Daoy (cell line): ENCODE measurements around the gene DTWD1. TPM values are rescaled to one million over a fixed set of nuclear protein-coding genes. Genes with fewer than 3 reads are reported as not detected.
A peak's percentile ranks its signal among the peaks of the same experiment; 100 is the strongest.
"Not testable (repeated sequence)": the region's sequence is repeated elsewhere in the genome, so short reads cannot be mapped to it uniquely, and the experiment has no call there.

Experiments used
- DNase-seq: peaks from one replicate; pipeline ENCODE4 v3.0.0-alpha.2; 2015; ENCODE audit warnings: low read depth
- total RNA-seq: library from RNA; depleted of rRNA; stranded (reverse); fragments of >200 nt; shearing (Covaris generic); gene quantifications from 2 replicates; pipeline ENCODE4 v1.2.3, GENCODE V29; 2014

The DTWD1 gene
- total RNA-seq, 1 experiment from 2014 or later, result 18.0 TPM

DNA sequence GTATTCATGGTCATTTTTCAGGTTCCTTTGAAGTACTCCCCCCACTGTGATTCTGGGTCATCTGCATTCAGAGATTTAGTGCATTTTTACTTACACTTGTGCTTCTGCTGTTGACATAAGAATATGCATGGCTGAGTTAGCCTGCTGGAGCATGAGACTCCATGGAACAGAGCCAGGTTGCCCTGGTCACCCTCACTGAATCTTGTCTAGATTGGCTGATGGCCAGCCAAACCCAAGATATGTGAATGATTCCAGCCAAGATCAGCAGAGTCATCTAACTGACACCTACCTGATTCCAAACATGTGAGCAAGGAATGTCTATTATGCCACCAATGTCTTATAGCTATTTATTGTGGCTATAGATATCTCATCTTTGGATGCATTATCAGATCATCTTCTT is 25.1 kb downstream of the DTWD1 start:
- DNase-seq, result peak; percentile 30

DNA sequence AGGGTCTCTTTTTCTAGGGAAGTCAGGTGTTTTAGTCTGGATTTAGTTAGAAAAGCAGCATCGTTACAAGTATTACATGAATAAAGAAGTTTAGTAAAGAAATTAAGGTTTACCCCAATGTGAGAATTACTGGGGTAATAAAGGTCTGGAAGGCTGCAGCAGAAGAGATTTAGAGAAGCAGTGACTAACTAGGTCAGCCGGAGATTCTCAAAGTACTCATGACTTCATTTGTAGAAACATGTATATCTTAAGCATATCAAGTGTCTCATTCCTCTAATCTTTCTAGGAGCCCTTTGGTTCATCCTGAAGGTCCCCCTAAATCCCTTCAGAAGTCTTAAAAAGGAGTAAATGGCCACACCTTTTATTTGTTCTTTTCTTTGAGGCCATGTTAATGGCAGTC is 26.0 kb downstream of the DTWD1 start:
- DNase-seq, result no peak

DNA sequence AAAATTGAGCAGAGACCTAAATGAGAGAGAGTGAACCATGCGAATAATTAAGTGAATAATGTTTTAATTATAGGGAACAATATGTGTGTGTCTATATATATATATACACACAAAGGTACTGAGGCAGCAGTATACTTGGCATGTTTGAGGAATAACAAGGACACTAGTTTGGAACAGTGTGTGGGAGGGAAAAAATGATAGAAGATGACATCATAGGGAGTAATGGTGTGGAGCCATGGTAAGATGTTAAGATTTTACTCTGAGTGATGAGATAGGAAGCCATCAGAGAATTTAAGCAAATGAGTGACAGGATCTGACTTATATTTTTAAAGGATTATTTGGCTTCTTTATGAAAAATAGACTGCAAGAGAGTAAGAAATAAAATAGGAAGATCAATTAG is 29.1 kb downstream of the DTWD1 start:
- DNase-seq, result no peak

DNA sequence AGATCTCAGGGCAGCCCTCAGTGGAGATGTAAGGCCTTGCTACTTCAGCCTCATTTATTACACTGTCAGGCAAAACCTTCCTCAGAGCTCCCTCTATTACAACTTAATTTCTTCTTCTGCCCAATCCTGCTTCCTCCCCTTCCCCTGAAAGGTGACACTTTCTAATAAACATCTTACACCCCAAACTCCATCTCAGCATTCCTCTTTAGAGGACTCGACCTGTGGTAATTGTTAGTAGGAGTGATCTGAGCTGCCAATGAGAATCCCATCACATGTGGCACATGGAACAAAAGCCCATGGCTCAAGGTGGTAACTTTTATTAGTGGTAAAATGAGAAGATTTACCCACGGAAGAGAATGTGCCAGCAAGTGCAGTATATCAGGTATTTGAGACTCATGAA is 29.8 kb downstream of the DTWD1 start:
- DNase-seq, result no peak

DNA sequence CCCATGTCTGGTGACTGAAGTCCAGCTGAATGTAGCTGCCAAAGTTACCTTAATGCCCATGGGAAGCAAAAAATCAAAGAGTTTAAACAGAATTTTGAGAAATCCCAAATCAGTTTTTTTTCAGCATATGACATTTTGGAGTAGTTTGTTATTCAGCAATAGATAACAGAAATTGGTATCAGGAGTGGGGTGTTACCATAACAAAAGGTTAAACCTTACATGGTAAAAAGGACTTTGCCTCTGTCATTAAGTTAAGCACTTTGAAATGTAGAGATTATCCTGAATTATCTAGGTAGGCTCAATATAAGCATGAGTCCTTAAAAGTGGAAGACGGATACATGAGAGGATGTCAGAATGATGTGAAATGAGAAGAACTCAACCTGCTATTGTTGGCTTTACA is 32.1 kb downstream of the DTWD1 start:
- DNase-seq, result no peak

DNA sequence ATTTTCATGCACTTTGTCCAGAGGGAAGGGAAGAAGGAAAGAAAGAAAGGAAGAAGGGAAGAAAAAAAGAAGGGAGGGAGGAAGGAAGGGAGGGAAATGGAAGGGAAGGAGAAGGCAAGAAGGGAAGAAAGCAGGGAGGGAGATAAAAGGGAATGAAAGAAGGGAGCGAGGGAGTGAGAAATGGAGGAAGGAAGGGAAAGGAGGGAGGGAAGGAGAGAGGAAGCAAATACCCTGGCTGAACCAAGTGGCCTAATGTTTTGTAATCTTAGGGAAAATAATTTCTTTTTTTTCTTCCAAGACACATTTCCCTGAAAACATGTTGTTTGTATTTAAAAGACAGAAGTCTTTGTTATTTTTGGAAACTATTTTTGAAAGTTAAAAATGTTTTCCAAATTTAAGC is 35.9 kb downstream of the DTWD1 start:
- DNase-seq, result no peak

DNA sequence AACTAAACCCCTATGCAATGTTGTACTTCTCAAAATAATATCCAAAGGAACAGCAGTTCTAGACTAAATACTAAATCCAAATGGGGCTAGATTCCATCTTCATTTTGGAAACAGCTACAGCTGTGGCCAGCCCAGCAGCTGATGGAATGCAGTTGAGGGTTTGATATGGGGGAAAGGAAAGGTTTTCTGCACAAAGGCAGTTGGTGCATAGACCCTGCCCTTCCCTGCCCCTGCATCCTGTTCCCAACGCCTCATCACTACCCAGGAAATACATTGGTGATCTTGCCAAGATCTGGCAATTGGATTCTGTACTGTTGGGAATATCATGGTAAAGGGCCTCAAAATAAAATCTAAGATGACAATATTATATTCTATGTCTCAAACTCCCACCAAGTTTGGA is 43.9 kb downstream of the DTWD1 start:
- DNase-seq, result no peak

DNA sequence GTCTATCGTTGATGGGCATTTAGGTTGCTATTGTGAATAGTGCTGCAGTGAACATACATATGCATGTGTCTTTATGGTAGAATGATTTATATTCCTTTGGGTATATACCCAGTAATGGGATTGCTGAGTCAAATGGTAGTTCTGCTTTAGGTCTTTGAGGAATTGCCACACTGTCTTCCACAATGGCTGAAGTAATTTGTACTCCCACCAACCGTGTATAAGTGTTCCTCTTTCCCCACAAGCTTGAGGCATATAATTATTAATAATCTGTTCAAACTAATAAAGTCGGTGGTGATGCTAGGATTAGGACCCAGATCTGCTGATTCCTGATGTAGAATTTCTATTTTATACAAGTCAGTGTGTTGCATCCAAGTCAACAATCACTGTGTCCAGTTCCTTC is 45.6 kb downstream of the DTWD1 start:
- DNase-seq, result not testable (repeated sequence)

DNA sequence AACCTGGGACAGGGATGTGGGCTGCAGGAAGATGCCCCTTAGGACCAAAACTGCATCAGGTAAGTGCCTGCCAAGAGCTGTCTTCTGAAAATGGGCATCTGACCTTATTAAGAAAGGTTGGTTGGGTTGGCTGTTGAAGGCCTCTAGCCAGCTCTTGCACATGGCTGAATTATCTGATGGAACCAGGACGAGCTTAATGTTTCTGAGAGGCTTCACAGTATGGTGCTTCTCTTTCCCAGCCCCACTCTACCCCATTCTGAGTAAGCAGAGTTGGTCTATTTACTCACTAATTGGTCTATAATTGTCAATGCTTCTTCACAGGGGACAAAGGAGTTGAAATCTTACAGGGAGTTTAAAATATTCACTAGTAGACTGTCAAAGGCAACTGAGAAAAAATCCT is 48.4 kb downstream of the DTWD1 start:
- no peak for DNase-seq

DNA sequence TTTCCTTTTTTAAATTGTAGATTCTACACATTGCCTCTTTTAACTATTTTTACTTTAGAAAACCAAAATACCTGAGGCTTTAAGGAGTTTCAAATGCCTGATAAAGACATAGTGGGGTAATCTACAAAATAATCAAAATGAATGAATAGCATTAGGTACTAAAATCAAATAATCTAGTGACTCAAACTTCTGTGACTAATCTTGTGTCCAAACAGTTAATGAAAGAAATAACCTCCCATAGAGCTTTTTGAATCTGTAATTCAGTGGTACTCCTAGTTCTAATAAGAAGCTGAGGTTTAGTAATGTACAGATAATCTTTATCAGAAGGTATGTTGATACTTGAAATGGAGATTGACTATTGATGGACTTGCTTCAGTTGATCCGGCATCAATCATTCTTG is 53.0 kb downstream of the DTWD1 start:
- DNase-seq, result no peak

DNA sequence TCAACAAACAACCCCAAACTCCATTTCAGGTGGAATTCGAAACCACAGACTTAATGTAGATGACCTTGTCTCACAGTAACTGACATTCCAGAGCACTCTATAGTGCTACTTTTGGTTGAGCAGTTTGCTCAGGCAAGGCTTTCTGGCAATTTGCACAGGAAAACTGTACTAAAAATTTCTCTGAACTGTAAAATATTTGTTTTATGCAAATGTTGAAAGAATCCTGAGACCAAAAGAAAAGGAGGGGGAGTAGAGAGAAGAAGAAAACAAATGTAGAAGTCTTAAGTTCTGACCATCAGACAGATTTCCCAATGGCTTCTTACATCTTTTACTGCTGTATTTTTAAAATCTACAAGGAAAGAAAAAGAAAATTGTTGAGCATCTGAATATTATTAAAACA is 53.5 kb downstream of the DTWD1 start:
- no peak for DNase-seq

DNA sequence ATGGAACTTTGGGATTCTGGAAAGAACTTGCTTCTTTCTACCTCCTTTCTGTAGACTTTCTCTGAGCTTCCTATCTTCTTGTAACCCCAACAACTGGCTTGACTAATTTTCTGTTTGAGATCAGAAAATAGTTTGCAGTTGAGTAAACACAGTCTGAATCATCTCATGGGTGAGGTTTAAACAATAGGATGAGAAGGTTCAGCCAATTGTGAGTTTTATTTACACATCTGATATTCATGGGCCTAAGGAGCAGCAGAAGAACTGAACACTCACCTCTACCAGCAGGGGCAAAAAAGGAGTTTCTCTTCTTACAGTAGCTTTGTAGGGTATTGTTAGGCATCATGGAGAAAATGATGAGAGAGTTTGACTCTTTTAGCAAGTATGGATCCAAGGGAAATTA is 54.2 kb downstream of the DTWD1 start:
- peak; percentile 7 for DNase-seq

DNA sequence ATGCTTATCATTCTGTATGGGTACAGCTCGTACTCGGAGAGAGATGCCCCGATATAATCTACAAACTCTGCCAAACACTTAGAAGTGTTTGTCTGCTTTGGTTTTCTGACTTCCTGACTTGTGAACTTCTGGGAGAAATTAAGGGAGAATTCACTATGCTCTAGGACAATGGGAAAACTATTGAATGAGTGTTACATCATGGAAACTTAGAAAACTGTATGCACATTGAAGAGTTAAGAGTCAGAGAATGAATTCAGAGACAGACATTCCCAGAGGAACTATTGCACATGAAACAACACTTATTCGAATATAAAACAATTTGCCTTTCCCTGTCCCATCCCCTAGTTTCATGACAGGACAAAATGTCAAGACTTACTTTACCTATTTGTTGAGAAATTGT is 57.8 kb downstream of the DTWD1 start:
- DNase-seq, result no peak

DNA sequence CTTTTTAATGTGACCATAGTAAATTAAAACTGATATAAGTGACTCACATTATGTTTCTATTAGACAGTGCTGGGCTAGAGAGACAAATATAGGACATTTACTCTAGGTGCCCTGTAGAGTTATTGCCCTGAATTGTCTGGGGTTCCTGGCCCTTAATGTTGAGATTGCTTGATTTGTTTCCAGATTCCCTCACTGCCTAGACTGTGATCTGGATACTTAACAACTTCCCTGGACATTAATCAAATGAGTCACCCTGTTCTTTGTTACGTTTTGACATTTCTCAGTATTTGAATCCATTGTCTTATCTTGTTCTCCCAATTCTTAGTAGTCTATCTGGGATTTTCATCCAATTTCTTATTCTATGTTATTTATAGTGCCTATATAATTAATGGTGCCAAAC is 65.8 kb downstream of the DTWD1 start:
- DNase-seq, result no peak

DNA sequence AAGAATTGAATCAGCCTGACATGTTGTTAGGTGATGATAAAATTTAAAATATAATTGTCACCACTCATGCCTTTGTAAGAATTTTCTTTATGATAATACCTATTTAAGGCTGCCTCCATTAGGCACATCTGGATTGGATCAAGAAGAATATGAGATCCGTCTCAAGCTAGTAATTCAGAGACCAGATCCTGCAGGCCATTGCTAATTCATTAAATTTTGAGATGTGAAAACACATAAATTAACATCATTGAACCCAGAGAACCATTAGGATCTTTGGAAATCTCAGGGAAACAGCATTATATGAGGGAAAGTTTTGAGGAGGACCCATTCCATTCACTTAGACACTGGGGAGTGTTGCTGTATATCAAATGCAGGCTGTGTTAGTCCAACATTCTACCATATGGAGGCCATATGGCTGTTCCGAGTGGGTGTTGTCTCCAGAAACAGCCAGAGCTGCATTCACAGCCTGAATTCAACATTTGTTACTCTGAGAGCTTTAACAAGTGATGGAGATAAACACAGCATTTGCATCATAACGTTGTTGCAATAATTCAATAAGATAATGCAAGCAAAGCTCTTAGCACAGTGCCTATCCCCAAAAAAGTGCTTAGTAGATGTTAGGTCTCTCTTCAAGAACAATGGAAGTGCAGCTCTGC is 67.4 kb downstream of the DTWD1 start:
- DNase-seq, result no peak

DNA sequence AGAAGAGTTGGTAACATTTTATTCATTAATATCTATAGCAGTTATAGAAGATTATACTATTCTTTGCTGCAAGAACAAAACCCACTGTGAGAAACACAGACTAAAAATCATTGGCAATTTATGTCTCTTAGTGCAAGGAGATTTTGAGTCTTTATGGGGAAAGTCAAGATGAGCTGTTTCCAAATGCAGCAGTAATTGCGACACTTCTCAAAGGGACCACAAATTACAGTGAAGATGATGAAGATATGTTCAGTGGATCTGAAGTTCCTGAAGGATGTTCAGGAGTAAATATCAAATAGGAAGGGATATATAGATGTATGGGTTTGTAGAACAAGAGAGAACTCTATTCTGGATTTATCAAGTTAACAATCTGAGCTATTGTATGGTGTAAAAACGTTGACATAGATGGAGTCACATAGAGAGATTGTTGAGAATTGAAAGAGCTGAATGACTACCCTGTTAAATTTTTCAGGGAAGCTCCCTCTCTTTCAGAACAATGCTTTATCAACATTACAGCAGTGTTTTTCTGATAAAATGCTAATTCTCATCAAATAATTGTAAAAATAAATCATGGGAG is 71.8 kb downstream of the DTWD1 start:
- no peak for DNase-seq

DNA sequence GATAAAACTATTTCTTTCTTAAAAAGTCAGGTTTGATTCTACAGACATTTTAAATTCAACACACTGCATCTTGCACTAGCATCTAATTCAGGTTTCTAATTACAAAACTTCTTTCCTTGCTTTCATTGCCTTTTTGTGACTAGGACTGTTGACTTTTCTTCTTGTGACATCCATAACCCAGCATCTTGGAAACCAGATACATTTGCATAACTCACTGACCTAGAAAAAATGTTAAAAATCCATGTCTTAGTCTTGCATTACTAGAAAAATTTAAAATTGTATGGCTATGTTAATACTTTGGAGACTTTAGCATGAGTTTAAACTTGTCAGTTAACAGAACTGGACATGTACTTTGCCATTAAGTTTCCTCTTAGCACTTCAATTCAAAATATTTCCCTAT is 72.7 kb downstream of the DTWD1 start:
- no peak for DNase-seq

DNA sequence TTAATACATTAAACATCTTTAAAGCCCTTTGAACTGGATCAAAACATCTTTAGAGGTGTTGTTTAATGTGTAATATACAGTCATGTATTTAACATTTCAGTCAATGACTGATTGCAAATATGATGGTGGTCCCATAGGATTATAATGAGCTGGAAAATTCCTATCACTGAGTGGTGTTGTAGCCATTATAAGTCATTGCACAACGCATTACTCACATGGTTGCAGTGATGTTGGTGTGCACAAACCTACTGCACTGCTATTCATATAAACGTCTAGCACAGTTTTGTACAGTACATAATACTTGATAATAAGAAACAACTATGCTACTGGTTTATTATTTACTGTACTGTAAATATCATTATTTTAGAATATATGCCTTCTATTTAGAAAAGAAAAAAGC is 75.6 kb downstream of the DTWD1 start:
- no peak for DNase-seq

DNA sequence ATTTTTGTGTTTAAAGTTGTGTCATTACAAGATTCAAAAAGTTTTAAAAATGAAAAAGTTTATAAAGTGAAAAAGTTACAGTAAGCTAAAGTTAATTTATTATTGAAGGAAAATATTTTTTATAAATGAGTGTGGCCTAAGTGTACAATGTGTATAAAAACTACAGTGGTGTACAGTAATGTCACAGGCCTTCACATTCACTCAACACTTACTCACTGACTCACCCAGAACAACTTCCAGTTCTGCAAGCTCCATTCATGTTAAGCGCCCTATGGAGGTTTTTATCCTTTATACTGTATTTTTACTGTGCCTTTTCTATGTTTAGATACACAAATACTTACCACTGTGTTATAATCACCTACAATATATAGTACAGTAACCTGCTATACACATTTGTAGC is 76.3 kb downstream of the DTWD1 start:
- no peak for DNase-seq

DNA sequence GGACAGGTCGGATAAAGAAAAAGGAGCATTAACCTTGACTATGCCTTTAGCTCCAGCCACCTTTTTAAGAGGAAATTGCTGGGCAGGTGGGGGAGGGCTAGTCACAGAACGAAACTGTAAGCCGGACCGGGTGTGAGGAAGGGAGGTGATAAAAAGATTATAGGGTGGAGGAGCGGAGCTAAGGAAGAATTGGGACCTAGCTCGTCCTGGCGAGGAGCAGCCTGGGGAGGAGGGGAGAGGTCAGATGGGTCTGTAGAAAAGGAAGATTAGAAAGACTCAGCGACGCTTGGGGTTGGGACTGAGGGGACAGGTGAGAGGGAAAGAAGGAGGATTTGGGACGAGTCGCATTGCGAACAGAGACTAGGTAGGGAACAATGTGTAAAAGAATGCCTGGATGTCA is 82.1 kb downstream of the DTWD1 start:
- DNase-seq, result not testable (repeated sequence)
